ENCODE measurements around the gene HSD11B1L. TPM values are rescaled to one million over a fixed set of nuclear protein-coding genes. Genes with fewer than 3 reads are reported as not detected.

Gene HSD11B1L
- total RNA-seq, 2 experiments from 2014 or later: 2.4 to 2.9 TPM

DNA sequence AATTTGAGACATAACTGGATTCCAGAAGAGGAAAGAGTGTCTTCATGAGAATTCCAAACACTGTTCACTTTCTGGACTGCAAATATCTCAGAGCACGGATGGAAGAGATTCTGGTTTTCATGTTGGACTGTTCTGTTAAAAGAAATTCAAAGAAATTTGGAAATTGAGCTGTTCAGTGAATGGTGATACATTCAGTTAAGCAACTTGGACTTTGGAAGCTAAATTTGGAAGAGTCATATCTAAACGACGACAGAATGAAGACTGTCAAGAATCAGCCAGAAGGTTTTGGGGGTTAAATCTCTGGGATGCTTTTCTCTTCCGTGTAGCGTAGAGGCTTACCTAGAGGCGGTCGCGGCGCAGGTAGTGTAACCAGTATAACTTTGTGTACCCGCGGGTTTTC lies 32.4 kb upstream of the HSD11B1L start:
- H3K9me3 ChIP-seq (ENCODE audit: control insufficient read depth in 1 of 2, insufficient read depth in 1 of 2, low read length in 2 of 2): no peaks in the 10 kb centered on the region
- no peaks in the 10 kb centered on the region for H3K4me1 ChIP-seq (ENCODE audit: insufficient read depth, low read length)
- Mint-ChIP-seq H3K27me3 (no peaks in the 10 kb centered on the region), H3K9me3 (no peaks in the 10 kb centered on the region), H3K4me3 (no peak overlapping the region), H3K27ac (no peak overlapping the region), H3K36me3 (ENCODE audit: low read depth) (peaks cover 94% of the 10 kb centered on the region), H3K4me1 (ENCODE audit: low read depth) (peaks cover 16% of the 10 kb centered on the region)
- H3K27ac ChIP-seq (ENCODE audit: low read depth in 1 of 2, low read length in 2 of 2): no peak overlapping the region
- no peak for DNase-seq
- peaks cover 89% of the 10 kb centered on the region for H3K36me3 ChIP-seq (ENCODE audit: insufficient read depth, low read length)
- TF ChIP-seq, protein P1, sequence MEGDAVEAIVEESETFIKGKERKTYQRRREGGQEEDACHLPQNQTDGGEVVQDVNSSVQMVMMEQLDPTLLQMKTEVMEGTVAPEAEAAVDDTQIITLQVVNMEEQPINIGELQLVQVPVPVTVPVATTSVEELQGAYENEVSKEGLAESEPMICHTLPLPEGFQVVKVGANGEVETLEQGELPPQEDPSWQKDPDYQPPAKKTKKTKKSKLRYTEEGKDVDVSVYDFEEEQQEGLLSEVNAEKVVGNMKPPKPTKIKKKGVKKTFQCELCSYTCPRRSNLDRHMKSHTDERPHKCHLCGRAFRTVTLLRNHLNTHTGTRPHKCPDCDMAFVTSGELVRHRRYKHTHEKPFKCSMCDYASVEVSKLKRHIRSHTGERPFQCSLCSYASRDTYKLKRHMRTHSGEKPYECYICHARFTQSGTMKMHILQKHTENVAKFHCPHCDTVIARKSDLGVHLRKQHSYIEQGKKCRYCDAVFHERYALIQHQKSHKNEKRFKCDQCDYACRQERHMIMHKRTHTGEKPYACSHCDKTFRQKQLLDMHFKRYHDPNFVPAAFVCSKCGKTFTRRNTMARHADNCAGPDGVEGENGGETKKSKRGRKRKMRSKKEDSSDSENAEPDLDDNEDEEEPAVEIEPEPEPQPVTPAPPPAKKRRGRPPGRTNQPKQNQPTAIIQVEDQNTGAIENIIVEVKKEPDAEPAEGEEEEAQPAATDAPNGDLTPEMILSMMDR (IDR thresholded peaks at IDR 0.05): no peak
- no peaks in the 10 kb centered on the region for H3K27me3 ChIP-seq (ENCODE audit: control insufficient read depth in 1 of 2, insufficient read depth in 2 of 2, low read length in 2 of 2)
- no peak for ATAC-seq (ENCODE audit: poor library complexity)
- intact Hi-C loops (cut with DNase I, micrococcal nuclease): no loop called here
- H3K4me3 ChIP-seq (ENCODE audit: low read length): no peak overlapping the region
- ChIA-PET POLR2A (no interaction called here), CTCF (no interaction called here)

- Mint-ChIP-seq H3K27me3 (no peaks in the 10 kb centered on the region), H3K4me1 (ENCODE audit: low read depth) (no peaks in the 10 kb centered on the region), H3K9me3 (no peaks in the 10 kb centered on the region), H3K4me3 (no peak overlapping the region), H3K27ac (no peak overlapping the region), H3K36me3 (ENCODE audit: low read depth) (peaks cover 92% of the 10 kb centered on the region)
- ATAC-seq (ENCODE audit: poor library complexity) (no peak), DNase-seq (no peak)
- ChIA-PET POLR2A (no interaction called here), CTCF (no interaction called here)
- no peaks in the 10 kb centered on the region for H3K9me3 ChIP-seq (ENCODE audit: control insufficient read depth in 1 of 2, insufficient read depth in 1 of 2, low read length in 2 of 2)
- no peaks in the 10 kb centered on the region for H3K27me3 ChIP-seq (ENCODE audit: control insufficient read depth in 1 of 2, insufficient read depth in 2 of 2, low read length in 2 of 2)
- no peak overlapping the region for H3K4me3 ChIP-seq (ENCODE audit: low read length)
- no peaks in the 10 kb centered on the region for H3K4me1 ChIP-seq (ENCODE audit: insufficient read depth, low read length)
- intact Hi-C loops (cut with DNase I, micrococcal nuclease): no loop called here
- H3K36me3 ChIP-seq (ENCODE audit: insufficient read depth, low read length): peaks cover 91% of the 10 kb centered on the region
- H3K27ac ChIP-seq (ENCODE audit: low read depth in 1 of 2, low read length in 2 of 2): no peak overlapping the region
- TF ChIP-seq, protein P1 (IDR thresholded peaks at IDR 0.05): no peak
These were observed 29.5 kb upstream of the HSD11B1L start for GRCh38 chr19:5651361-5651760.

DNA sequence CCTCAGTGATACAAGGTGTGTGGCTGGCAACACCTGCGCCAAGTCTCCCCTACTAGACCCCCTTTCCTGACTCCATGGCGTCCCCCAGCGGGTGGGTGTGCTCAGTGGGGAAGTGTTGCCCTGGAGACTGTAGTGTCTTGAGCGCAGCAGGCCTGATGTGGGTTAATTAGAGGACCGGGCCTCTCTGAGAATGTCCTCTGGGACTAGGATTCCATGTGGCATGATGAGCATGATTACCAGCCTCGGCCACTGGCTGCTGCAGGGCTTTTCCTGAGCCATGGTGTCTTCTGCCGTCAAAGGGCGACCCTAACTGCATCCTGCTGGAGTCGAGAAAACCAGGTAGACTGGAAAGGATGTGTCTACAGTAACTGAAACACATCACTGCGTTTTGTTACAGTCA lies 28.6 kb upstream of the HSD11B1L start:
- H3K27ac ChIP-seq (ENCODE audit: low read depth in 1 of 2, low read length in 2 of 2): no peak overlapping the region
- H3K27me3 Mint-ChIP-seq: no peaks in the 10 kb centered on the region
- H3K9me3 ChIP-seq (ENCODE audit: control insufficient read depth in 1 of 2, insufficient read depth in 1 of 2, low read length in 2 of 2): no peaks in the 10 kb centered on the region
- H3K36me3 ChIP-seq (ENCODE audit: insufficient read depth, low read length): peaks cover 91% of the 10 kb centered on the region
- H3K4me3 Mint-ChIP-seq: no peak overlapping the region
- ChIA-PET CTCF (no interaction called here), POLR2A (no interaction called here)
- DNase-seq (no peak), ATAC-seq (ENCODE audit: poor library complexity) (no peak)
- no peaks in the 10 kb centered on the region for H3K4me1 ChIP-seq (ENCODE audit: insufficient read depth, low read length)
- H3K36me3 Mint-ChIP-seq (ENCODE audit: low read depth): peaks cover 88% of the 10 kb centered on the region
- no peak overlapping the region for H3K4me3 ChIP-seq (ENCODE audit: low read length)
- H3K27ac Mint-ChIP-seq: no peak overlapping the region
- H3K4me1 Mint-ChIP-seq (ENCODE audit: low read depth): no peaks in the 10 kb centered on the region
- intact Hi-C loops (cut with DNase I, micrococcal nuclease): no loop called here
- H3K27me3 ChIP-seq (ENCODE audit: control insufficient read depth in 1 of 2, insufficient read depth in 2 of 2, low read length in 2 of 2): no peaks in the 10 kb centered on the region
- TF ChIP-seq, protein P1 (IDR thresholded peaks at IDR 0.05): no peak
- H3K9me3 Mint-ChIP-seq: no peaks in the 10 kb centered on the region

All from CD4-positive, alpha-beta T cell (primary cell).